CD4-positive, alpha-beta T cell treated with Interleukin-21 for 1 hour (primary cell): Measurements from ENCODE around the gene HBB.

ENCODE experiments used
- DNase-seq: peaks from one replicate; pipeline ENCODE4 v3.0.0-alpha.2; 2020

The HBB gene

GRCh38 chr11:5224538-5225479, 2.1 kb downstream of the HBB start:
- no peak for DNase-seq

GRCh38 chr11:5223686-5224085, 3.2 kb downstream of the HBB start:
- DNase-seq, result no peak

- no peak for DNase-seq
Measured at GRCh38 chr11:5223146-5223545, 3.7 kb downstream of the HBB start.

DNA sequence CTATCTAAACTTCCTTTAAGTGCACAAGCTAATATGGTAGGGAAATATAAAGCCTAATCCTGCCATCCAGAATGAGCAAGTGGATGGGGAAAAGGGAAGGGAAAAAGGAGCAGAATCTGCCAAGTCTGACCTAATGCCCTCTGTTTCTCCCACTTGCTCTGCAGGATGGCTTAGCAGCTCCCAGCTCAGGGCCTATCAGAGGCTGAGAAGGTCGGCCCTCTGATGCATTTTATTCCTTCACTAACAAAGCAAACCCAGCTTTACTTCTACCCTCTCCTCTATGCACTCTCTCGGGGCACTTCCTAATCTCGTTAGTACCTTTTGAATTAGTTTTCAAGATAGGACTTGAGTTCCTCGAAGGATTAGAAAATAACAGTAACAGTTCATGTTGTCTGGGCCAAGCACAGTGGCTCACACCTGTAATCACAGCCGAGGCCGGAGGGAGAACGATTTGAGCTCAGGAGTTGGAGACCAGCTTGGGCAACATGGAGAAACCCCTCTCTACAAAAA, 16.4 kb downstream of the HBB start:
- DNase-seq, result no peak

DNA sequence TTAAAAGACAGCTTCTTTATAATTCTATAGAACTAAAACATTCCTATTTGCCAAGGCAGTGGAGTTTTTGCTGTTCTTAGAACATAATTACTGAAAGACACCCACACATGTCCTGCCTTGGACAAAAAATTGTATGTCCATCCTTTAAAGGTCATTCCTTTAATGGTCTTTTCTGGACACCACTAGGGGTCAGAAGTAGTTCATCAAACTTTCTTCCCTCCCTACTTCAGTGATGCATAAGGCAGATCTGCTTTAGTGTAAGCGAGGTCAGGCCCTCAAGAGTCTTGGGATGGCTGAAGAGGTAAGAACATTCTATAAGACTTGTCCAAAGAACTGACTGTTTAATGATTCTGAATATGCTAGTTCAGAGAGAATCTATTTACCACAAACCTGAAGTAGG, 22.1 kb downstream of the HBB start:
- DNase-seq, result no peak

DNA sequence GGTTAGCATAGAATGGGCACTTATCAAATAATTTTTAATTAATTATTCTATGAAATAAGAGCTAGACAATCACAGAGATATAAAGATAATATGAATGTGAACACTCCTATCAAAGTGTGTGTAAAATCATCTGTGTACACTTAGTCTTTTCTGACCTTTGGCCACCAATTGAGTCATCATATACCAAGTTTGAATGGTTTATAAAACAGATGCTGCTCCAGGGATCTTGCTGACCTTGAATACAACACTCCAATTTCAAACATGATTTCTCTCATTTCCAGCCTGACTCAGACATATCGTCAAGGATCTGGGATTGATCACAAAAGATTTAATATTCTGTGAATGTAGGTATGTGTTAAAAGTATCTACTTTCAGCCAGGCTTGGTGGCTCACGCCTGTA, 23.5 kb downstream of the HBB start:
- no peak for DNase-seq

DNA sequence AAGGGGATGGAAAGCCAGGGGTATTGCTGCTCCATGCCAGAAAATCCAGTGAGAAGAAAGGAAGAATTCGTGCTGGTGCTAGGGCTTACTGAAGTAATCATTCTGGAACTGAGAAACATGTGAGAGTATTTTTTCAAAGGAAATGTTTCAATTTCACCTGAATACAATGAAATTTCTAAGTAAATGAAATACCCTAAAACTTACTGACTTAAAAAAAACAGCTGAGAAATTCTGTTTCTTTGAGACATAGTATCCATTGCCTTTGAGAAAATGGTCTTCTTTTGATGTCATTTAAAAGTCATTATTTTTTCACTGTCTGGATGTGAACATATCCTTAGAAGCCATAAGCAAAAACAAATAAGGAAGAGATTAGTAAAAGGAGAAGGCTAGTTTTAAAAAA, 26.3 kb downstream of the HBB start, which contains the start of gene OR51V1:
Gene OR51V1, minus strand, starts transcription at position 101 of the 400 bp plus-strand sequence. Its CDS starts 0 bp downstream, at position 101.
- no peak for DNase-seq

DNA sequence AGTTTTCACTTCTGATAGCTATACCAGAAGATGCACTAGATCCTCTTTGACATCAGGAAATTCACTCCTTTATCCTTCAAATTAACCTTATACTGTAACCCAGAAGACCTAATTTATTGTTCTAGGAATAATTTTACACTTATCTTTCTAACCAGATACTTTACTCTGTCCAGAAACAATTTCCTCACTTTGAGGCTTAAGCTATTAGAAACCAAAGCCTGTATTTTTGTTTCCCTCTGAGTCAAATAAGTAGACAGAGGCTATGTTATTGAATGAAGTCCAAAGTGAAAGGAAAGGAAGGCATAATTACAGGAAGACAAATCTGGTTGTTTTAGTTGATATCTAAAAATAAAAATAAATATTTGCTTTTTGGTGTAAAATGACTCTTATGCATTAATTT, 28.6 kb downstream of the HBB start:
- no peak for DNase-seq

GRCh38 chr11:5197536-5197935, 29.3 kb downstream of the HBB start:
- DNase-seq, result no peak

DNA sequence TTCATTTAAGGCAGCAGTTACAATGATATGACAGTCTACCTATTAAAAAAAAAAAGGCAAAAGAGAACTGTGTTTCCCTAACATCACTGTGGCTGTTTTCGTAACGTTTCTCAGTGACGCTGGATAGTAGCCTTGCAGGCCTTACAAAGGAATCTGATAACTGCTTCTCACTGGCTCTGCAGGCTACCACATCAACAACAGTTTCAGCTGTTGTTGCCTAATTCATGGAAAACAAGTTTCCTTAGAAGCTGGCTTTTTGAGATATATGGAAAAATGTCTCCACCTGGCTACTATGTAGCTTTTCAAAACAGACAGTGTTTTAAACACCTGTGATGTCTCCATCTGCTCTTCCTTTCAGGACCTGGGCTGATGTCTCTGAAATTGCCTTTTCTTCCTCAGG, 30.1 kb downstream of the HBB start:
- no peak for DNase-seq

- DNase-seq, result no peak
Measured at GRCh38 chr11:5196067-5196466, 30.8 kb downstream of the HBB start.

DNA sequence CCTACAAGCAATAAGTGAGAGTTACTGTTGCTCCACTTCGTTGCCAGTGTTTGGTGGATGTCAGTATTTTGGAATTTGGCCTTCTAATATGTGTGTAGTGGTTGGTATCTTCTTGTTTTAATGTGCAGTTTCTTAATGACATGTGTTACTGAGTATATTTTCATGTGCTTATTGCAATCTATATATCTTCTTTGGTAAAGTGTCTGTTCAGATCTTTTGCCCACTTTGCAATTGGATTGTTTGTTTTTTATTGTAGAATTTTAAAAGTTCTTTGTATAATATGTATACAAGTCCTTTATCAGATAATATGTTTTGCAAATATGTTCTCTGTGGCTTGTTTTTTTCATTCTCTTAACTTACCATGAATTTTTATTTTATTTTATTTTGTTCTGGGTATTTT, 34.1 kb downstream of the HBB start:
- DNase-seq, result no peak

- DNase-seq, result no peak
Measured at GRCh38 chr11:5188201-5188600, 38.7 kb downstream of the HBB start.

GRCh38 chr11:5178046-5178837, 48.6 kb downstream of the HBB start:
- DNase-seq, result no peak
